ENCODE data around the gene TPST2. TPM values are rescaled to one million over a fixed set of nuclear protein-coding genes. Genes with fewer than 3 reads are reported as not detected.

The TPST2 gene
- total RNA-seq, 4 donors from 2014 or later, result 44.5 to 59.4 (median 51.9) TPM

DNA sequence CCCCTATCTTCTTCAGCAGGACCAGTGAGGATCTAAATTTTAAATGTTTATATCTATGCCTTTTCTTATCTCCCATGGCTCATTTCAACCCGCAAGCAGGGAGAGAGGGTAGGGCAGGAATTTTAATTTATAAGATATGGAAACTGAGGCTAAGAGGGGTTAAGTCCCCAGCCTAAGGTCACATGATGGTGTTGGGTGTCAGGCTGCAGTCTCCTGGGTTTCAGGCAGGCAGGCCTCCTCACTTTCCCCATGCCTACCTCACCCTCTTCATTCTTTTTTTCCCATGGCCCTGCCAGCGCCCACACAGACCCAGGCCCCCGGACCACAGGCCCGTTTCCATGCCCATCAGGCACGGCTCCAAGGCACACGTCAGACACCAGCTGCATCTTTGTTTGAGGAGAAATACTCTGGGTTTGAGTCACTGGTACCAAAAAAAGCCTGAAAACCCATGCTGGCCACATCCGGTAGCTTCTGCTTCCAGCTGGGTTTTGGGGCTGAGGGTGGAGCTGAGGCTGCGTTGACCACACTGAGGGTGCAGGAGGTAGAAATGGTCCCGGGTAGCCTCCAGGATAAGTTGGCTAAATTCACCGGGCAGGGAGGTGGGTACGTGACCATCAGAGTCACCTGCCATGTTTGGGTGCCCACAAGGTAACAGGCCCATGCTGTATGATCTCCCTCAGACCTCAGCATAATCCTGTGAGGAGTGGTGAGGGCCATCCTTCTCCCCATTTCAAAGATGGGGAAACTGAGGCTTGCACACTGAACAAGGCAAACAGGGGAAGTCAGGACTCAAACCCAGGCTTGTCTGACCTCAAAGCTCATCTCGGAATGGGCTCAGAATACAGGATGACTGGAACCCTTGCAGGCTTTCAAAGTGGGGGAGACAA is 20.4 kb upstream of the TPST2 start:
- no peaks in the 10 kb centered on the region for H3K9me3 ChIP-seq
- 63% methylated on average over 10 of the region's 12 CpGs for WGBS
- peaks cover 5% of the 10 kb centered on the region for H3K27me3 ChIP-seq
- no peaks in the 10 kb centered on the region for H3K36me3 ChIP-seq
- no peak overlapping the region for H3K27ac ChIP-seq
- TF ChIP-seq POLR2A (IDR thresholded peaks at IDR 0.05) (no peak), EP300 (IDR thresholded peaks at IDR 0.05) (no peak), POLR2AphosphoS5 (IDR thresholded peaks at IDR 0.05) (no peak)
- TF ChIP-seq, protein P1, sequence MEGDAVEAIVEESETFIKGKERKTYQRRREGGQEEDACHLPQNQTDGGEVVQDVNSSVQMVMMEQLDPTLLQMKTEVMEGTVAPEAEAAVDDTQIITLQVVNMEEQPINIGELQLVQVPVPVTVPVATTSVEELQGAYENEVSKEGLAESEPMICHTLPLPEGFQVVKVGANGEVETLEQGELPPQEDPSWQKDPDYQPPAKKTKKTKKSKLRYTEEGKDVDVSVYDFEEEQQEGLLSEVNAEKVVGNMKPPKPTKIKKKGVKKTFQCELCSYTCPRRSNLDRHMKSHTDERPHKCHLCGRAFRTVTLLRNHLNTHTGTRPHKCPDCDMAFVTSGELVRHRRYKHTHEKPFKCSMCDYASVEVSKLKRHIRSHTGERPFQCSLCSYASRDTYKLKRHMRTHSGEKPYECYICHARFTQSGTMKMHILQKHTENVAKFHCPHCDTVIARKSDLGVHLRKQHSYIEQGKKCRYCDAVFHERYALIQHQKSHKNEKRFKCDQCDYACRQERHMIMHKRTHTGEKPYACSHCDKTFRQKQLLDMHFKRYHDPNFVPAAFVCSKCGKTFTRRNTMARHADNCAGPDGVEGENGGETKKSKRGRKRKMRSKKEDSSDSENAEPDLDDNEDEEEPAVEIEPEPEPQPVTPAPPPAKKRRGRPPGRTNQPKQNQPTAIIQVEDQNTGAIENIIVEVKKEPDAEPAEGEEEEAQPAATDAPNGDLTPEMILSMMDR (IDR thresholded peaks at IDR 0.05), result no peak
- no peak overlapping the region for H3K4me3 ChIP-seq
- no peak for DNase-seq (ENCODE audit: low spot score in 2 of 2)
- H3K4me1 ChIP-seq, result peaks cover 6% of the 10 kb centered on the region

DNA sequence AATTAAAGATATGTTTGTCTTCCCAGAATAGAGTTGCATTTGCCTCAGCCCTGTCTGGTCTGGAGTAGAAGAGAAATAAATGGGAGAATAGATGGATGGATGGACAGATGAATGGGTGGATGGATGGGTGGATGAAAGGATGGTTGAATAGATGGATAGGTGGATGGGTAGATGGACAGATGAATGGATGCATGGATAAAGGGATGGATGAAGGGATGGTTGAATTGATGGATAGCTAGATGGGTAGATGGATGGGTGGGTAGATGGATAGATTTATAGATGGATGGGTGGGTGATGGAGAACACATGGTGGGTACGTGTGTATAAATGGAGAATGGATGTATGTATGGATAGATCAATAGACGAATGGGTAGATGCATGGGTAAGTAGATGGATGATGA is 19.4 kb upstream of the TPST2 start:
- no peaks in the 10 kb centered on the region for H3K36me3 ChIP-seq
- DNase-seq (ENCODE audit: low spot score in 2 of 2), result no peak
- H3K9me3 ChIP-seq, result no peaks in the 10 kb centered on the region
- H3K4me1 ChIP-seq, result peaks cover 5% of the 10 kb centered on the region
- no peak for TF ChIP-seq POLR2AphosphoS5 (IDR thresholded peaks at IDR 0.05)
- TF ChIP-seq POLR2A (IDR thresholded peaks at IDR 0.05), result no peak
- no peak for TF ChIP-seq EP300 (IDR thresholded peaks at IDR 0.05)
- TF ChIP-seq, protein P1 (IDR thresholded peaks at IDR 0.05), result no peak
- H3K27me3 ChIP-seq, result peaks cover 2% of the 10 kb centered on the region
- 94% methylated on average over 2 of the region's 2 CpGs for WGBS
- H3K4me3 ChIP-seq, result no peak overlapping the region
- H3K27ac ChIP-seq, result no peak overlapping the region

DNA sequence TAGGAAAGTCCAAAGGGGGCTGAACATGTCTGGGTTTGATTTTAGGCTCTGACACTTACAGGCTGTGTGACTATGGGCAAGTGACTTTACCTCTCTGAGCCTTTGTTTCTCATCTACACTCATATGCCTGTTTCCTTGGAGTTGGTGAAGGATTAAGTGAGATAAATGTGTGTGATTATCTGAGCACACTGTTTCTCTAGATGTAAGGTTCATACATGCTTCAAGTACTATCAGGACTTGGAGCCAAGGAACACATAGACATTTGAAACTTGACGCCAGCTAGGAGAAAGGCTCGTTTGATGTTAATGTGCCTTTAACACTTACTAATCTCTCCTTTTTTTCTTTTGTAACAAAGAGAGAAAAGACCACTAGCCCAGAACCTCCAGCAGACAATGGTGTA is 18.2 kb upstream of the TPST2 start:
- no peak for DNase-seq (ENCODE audit: low spot score in 2 of 2)
- Histone ChIP-seq H3K4me3 (no peak overlapping the region), H3K9me3 (no peaks in the 10 kb centered on the region), H3K27me3 (no peaks in the 10 kb centered on the region), H3K27ac (no peak overlapping the region), H3K36me3 (no peaks in the 10 kb centered on the region), H3K4me1 (no peaks in the 10 kb centered on the region)
- no peak for TF ChIP-seq POLR2A (IDR thresholded peaks at IDR 0.05)
- TF ChIP-seq, protein P1 (IDR thresholded peaks at IDR 0.05), result no peak
- no peak for TF ChIP-seq EP300 (IDR thresholded peaks at IDR 0.05)
- TF ChIP-seq POLR2AphosphoS5 (IDR thresholded peaks at IDR 0.05), result no peak
- 42% methylated on average over 2 of the region's 2 CpGs for WGBS

DNA sequence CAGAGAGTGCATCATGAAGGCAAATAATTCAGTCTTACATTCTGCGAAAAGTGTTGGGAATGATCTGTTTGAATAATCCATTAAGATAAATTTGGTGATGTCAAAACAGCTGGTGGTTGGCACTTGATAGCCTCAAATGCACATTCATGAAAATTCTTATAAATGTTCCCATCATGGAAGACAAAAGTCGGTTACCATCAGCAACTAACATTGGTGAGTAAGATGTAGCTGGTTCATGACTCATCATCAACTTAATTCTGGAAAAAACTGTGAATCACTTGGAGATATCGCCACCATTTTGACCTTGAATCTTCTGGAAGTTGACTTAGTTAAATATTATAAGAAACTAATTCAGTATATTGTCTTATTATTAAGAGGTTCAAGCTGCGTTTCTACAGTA is 16.7 kb upstream of the TPST2 start:
- Histone ChIP-seq H3K27ac (no peak overlapping the region), H3K27me3 (no peaks in the 10 kb centered on the region), H3K4me3 (no peak overlapping the region), H3K4me1 (no peaks in the 10 kb centered on the region), H3K36me3 (no peaks in the 10 kb centered on the region), H3K9me3 (no peaks in the 10 kb centered on the region)
- no peak for DNase-seq (ENCODE audit: low spot score in 2 of 2)
- TF ChIP-seq POLR2A (IDR thresholded peaks at IDR 0.05) (no peak), POLR2AphosphoS5 (IDR thresholded peaks at IDR 0.05) (no peak), EP300 (IDR thresholded peaks at IDR 0.05) (no peak)
- TF ChIP-seq, protein P1 (IDR thresholded peaks at IDR 0.05), result no peak
- 92% methylated on average over 4 of the region's 4 CpGs for WGBS

DNA sequence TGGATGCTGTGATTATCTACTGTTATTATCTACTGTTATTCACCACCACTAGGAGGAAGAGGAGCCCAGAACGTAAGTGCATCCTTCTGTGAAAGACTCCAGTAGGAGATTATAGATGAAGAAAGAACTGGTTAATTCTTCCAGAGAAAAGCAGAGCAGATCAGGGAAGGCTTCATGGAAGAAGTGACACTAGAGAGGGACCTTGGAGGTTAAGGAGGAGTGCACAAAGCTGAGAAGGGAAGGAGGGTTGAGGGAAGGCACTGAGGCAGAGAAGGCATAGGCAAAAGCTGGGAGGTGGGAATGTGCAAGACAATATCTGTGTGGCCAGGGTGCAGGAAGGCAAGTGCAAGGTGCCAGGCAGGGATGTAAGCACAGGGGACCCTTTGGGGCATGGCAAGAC is 14.4 kb upstream of the TPST2 start:
- Histone ChIP-seq H3K36me3 (no peaks in the 10 kb centered on the region), H3K27me3 (no peaks in the 10 kb centered on the region), H3K4me1 (no peaks in the 10 kb centered on the region), H3K27ac (no peak overlapping the region), H3K9me3 (no peaks in the 10 kb centered on the region), H3K4me3 (no peak overlapping the region)
- no peak for DNase-seq (ENCODE audit: low spot score in 2 of 2)
- TF ChIP-seq, protein P1 (IDR thresholded peaks at IDR 0.05), result no peak
- no peak for TF ChIP-seq POLR2AphosphoS5 (IDR thresholded peaks at IDR 0.05)
- TF ChIP-seq EP300 (IDR thresholded peaks at IDR 0.05), result no peak
- no peak for TF ChIP-seq POLR2A (IDR thresholded peaks at IDR 0.05)
- 69% methylated on average over 1 of the region's 1 CpG for WGBS
